PC-9 (cell line): ENCODE measurements around the gene DDAH2. TPM values are rescaled to one million over a fixed set of nuclear protein-coding genes. Genes with fewer than 3 reads are reported as not detected.
A peak's percentile ranks its signal among the peaks of the same experiment; 100 is the strongest.

ENCODE experiments used
- BruUV-seq: library from RNA; stranded (reverse); fragments of 400-500 nt; replicated peaks from 2 replicates; lab custom pipeline; 2021; lab: Mats Ljungman, UMichigan
- CTCF ChIA-PET: fragments of 300-600 bp; sonication (Branson Sonifier 250); formaldehyde crosslinking; loops from one replicate; lab custom pipeline; 2022; ENCODE audit warnings: antibody characterized with exemption; lab: Charles Lee
- POLR2A ChIA-PET: fragments of 300-600 bp; sonication (Branson Sonifier 250); formaldehyde crosslinking; loops from one replicate; lab custom pipeline; 2022; ENCODE audit warnings: antibody characterized with exemption; ENCODE audit not compliant: unreplicated experiment; lab: Charles Lee
- DNase-seq, 2 experiments: peaks; one replicate each; pipeline versions ENCODE4 v3.0.0 to v3.0.0-alpha.2; 2015 to 2022; ENCODE audit warnings: mixed read lengths in 1 of 2
- H2AFZ ChIP-seq: fragments of 200-600 bp; sonication (generic); 2 replicates; pipeline ENCODE4 v1.8.1; 2017; ENCODE audit warnings: antibody characterized with exemption
- H3F3A ChIP-seq: fragments of 200-600 bp; sonication (generic); 2 replicates; pipeline ENCODE4 v1.8.1; 2017; ENCODE audit warnings: antibody characterized with exemption, mild to moderate bottlenecking, low read depth; ENCODE audit not compliant: insufficient read depth
- H3K27ac ChIP-seq: fragments of 200-600 bp; sonication (generic); 2 replicates; pipeline ENCODE4 v1.6.1; 2016; ENCODE audit warnings: mixed run types
- H3K27me3 ChIP-seq: fragments of 200-600 bp; sonication (generic); 2 replicates; pipeline ENCODE4 v1.6.1; 2016; ENCODE audit warnings: low read depth, mixed run types; ENCODE audit not compliant: insufficient read depth
- H3K36me3 ChIP-seq: fragments of 200-600 bp; sonication (generic); 2 replicates; pipeline ENCODE4 v1.6.1; 2016; ENCODE audit warnings: low read depth, mixed run types
- H3K4me1 ChIP-seq: fragments of 200-600 bp; sonication (generic); replicated peaks from 2 replicates; pipeline ENCODE4 v1.6.1; 2016; ENCODE audit warnings: mixed run types; ENCODE audit not compliant: insufficient read depth
- H3K4me2 ChIP-seq: fragments of 200-600 bp; sonication (generic); 2 replicates; pipeline ENCODE4 v1.6.1; 2017; ENCODE audit warnings: mixed run types
- H3K4me3 ChIP-seq: fragments of 200-600 bp; sonication (generic); 2 replicates; pipeline ENCODE4 v1.6.1; 2016; ENCODE audit warnings: mixed run types
- H3K79me2 ChIP-seq: fragments of 200-600 bp; sonication (generic); 2 replicates; pipeline ENCODE4 v1.6.1; 2017; ENCODE audit warnings: low read depth, mixed run types
- H3K9me2 ChIP-seq: fragments of 200-600 bp; sonication (generic); 2 replicates; pipeline ENCODE4 v1.8.1; 2017; ENCODE audit warnings: mild to moderate bottlenecking; ENCODE audit not compliant: insufficient read depth
- H3K9me3 ChIP-seq: fragments of 200-600 bp; sonication (generic); 2 replicates; pipeline ENCODE4 v1.8.1; 2016; ENCODE audit warnings: low read depth; ENCODE audit not compliant: insufficient read depth
- H4K20me1 ChIP-seq: fragments of 200-600 bp; sonication (generic); 2 replicates; pipeline ENCODE4 v1.8.1; 2017; ENCODE audit not compliant: insufficient read depth
- EZH2 ChIP-seq: fragments of 200-600 bp; sonication (generic); IDR thresholded peaks from 2 replicates; pipeline ENCODE4 v1.8.0; 2017; ENCODE audit warnings: antibody characterized with exemption, low read depth
- intact Hi-C: fragments of 100-400 bp; cut with micrococcal nuclease; formaldehyde crosslinking; loops from one replicate; pipeline ENCODE4 v1.10.0; 2022; ENCODE audit not compliant: unreplicated experiment
- total RNA-seq: library from RNA; stranded (reverse); gene quantifications from 2 replicates; pipeline ENCODE4 v1.2.3, GENCODE V29; 2021
- TF ChIP-seq, protein P1 (sequence below): fragments of 200-600 bp; sonication (generic); conservative IDR thresholded peaks from 2 replicates; pipeline ENCODE4 v1.6.1; 2017; ENCODE audit warnings: mixed run types, antibody characterized with exemption, mild to moderate bottlenecking, moderate library complexity

The DDAH2 gene
- total RNA-seq, 1 experiment from 2014 or later: 58.3 TPM

DNA sequence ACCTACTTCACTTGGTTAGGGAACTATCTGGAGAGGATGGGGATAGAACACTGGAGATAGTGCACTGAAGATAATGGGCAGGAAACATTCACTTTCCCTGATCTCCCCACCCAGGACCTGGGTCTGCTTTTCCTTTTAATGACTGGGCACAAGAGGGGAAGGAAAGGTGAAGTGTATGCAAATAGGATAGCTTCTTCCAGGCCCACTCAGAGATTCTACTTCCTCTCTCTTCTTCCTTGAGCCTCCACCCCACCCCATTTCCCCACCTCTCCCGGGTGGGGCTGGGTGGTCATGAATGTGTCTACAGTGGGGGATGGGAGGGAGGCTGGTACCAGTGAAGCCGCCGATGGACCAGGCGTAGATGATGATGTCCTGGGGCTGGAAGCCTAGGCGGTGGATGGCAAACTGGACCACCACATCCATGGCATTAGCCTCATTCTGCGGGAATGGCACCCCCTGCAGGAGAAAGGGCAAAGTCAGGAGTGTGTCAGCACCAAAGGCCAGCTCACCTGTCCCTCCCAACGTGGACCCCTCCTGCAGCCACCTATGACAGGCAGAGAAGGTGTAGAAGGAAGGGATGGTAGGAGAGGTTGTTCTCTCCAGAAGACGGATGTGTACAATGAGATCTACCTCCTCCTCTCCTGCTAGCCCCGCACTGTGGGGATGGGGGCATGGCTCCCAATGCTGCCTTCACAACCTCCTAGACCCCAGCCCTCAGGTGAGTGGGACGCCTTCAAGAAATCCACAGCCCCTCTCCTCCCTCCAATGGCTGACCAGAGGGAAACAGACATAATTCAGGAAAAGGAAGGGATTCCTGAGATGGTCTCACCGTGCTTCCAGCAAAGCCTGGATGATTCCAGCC lies 39.6 kb downstream of the DDAH2 start:
- CTCF ChIA-PET: no interaction called here
- no peaks in the 10 kb centered on the region for H3K36me3 ChIP-seq

DNA sequence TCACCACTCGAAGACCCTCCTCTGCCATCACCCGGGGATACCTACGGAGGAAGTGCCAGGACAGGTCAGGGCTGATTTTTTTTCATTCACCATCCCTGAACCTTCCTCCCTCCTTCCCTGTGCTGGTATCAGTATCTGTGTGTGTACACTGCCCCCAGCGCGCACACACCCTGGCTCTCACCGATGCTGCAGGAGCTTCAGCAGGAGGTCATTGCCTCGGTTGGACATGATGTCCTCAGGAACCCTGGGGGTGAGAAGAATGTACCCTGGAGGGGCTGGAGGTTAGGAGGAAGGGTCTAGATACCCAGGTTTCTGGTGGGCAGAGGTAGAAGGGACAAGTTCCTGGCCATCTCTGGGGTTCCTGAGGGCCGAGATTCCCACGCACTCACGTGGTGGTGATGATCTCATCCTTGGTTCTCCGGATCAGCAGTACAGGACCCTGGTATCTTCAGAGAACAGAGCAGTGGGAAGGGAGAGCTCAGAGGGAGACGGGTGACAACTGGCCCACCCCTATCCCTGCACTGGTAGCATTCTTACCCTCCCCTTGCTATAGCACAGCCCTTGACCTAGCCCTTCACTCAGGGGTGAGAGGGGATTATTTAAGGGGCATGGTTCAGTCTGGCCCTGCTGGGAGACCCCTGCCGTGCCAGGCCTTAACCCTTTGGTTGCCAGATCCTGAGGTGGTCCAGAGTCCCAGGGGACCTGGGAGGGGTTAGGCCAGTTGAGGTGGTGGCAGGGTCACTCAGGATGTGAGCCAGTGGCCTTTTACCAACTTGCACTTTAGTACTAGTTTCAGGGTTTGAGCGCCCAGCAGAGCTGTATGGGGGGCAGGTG lies 41.0 kb downstream of the DDAH2 start:
- H3K4me2 ChIP-seq: no peak overlapping the region
- H3K36me3 ChIP-seq: no peaks in the 10 kb centered on the region
- H3K9me2 ChIP-seq: no peaks in the 10 kb centered on the region
- TF ChIP-seq EZH2: no peak
- TF ChIP-seq, protein P1, sequence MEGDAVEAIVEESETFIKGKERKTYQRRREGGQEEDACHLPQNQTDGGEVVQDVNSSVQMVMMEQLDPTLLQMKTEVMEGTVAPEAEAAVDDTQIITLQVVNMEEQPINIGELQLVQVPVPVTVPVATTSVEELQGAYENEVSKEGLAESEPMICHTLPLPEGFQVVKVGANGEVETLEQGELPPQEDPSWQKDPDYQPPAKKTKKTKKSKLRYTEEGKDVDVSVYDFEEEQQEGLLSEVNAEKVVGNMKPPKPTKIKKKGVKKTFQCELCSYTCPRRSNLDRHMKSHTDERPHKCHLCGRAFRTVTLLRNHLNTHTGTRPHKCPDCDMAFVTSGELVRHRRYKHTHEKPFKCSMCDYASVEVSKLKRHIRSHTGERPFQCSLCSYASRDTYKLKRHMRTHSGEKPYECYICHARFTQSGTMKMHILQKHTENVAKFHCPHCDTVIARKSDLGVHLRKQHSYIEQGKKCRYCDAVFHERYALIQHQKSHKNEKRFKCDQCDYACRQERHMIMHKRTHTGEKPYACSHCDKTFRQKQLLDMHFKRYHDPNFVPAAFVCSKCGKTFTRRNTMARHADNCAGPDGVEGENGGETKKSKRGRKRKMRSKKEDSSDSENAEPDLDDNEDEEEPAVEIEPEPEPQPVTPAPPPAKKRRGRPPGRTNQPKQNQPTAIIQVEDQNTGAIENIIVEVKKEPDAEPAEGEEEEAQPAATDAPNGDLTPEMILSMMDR: no peak
- H3K9me3 ChIP-seq: no peaks in the 10 kb centered on the region
- ChIA-PET POLR2A (no interaction called here), CTCF (interaction anchor here (1.0 kb wide), 1 partner anchor 50 kb away, joined by 3 read pairs; no protein-coding TSS in a partner anchor)
- no peak overlapping the region for H3K27ac ChIP-seq
- H3K4me3 ChIP-seq: no peak overlapping the region
- H3K4me1 ChIP-seq: no peaks in the 10 kb centered on the region; the same call in 1 of the 2 replicates
- H3F3A ChIP-seq: no peaks in the 10 kb centered on the region; the same call in 1 of the 2 replicates
- intact Hi-C loops: loop anchor here (10.0 kb wide), 1 partner anchor 187 kb away; the partner anchor contains the start of gene SLC44A4
- H3K27me3 ChIP-seq: no peaks in the 10 kb centered on the region
- H2AFZ ChIP-seq: no peak overlapping the region
- no peak for DNase-seq
- H4K20me1 ChIP-seq: no peaks in the 10 kb centered on the region
- H3K79me2 ChIP-seq: no peaks in the 10 kb centered on the region
- BruUV-seq: no TSS peak

More for the DNA sequence above, 39.6 kb downstream of the DDAH2 start:
- Histone ChIP-seq H3K4me3 (no peak overlapping the region), H4K20me1 (no peaks in the 10 kb centered on the region), H3K27me3 (no peaks in the 10 kb centered on the region), H3K27ac (no peak overlapping the region), H3K9me2 (no peaks in the 10 kb centered on the region), H3K9me3 (no peaks in the 10 kb centered on the region), H3K79me2 (no peaks in the 10 kb centered on the region), H3K4me2 (no peak overlapping the region), H3F3A (no peaks in the 10 kb centered on the region; the same call in 1 of the 2 replicates), H3K4me1 (no peaks in the 10 kb centered on the region; the same call in 1 of the 2 replicates), H2AFZ (no peak overlapping the region)
- TF ChIP-seq, protein P1: peak; percentile 47; the same call in 1 of the 2 replicates
- no peak for TF ChIP-seq EZH2
- no peak for DNase-seq
- POLR2A ChIA-PET: no interaction called here
- intact Hi-C loops: loop anchor here (10.0 kb wide), 1 partner anchor 185 kb away; the partner anchor contains the start of gene SLC44A4
- BruUV-seq: no TSS peak

DNA sequence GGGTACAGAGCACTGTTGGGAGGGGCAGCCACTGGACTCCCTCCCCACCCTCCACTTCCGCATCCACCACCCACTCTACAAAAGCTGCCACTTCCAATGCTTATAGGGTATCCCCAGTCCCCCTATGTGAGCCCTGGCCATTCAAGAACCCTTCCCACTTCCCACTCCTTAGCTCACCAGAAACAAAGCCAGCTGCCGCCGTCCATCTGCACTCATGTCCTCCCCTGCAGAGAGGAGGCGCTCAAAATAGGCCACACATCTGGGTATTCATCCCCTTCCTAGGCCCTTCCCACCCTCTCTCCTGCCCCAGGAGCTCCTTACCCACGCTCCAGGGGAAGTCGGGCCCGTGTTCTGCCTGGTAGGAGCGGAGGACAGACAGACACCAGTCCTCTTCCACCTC lies 41.8 kb downstream of the DDAH2 start:
- Histone ChIP-seq H3K27ac (no peak overlapping the region), H3K9me2 (no peaks in the 10 kb centered on the region), H3K4me3 (no peak overlapping the region), H3K36me3 (no peaks in the 10 kb centered on the region), H4K20me1 (no peaks in the 10 kb centered on the region), H2AFZ (no peak overlapping the region), H3K79me2 (no peaks in the 10 kb centered on the region), H3K4me2 (no peak overlapping the region), H3K27me3 (no peaks in the 10 kb centered on the region), H3F3A (peaks cover under 1% of the 10 kb centered on the region; the same call in 1 of the 2 replicates), H3K9me3 (no peaks in the 10 kb centered on the region), H3K4me1 (no peaks in the 10 kb centered on the region; the same call in 1 of the 2 replicates)
- no peak for TF ChIP-seq EZH2
- TF ChIP-seq, protein P1: no peak
- POLR2A ChIA-PET: no interaction called here
- intact Hi-C loops: loop anchor here (10.0 kb wide), 1 partner anchor 187 kb away; the partner anchor contains the start of gene SLC44A4
- CTCF ChIA-PET: interaction anchor here (1.0 kb wide), 1 partner anchor 51 kb away, joined by 3 read pairs; no protein-coding TSS in a partner anchor
- BruUV-seq: no TSS peak
- no peak for DNase-seq
